OCI-LY1 (cell line): Measurements from ENCODE around the gene ATP1B1.

Experiments
- H2AFZ ChIP-seq: fragments of 200-600 bp; sonication (generic), shearing (Covaris generic); 2 replicates; pipeline ENCODE4 v1.6.0; 2014; ENCODE audit warnings: antibody characterized with exemption, mild to moderate bottlenecking, low read length
- H3F3A ChIP-seq: fragments of 200-600 bp; sonication (generic), shearing (Covaris generic); 2 replicates; pipeline ENCODE4 v1.6.0; 2014; ENCODE audit warnings: mild to moderate bottlenecking, antibody characterized with exemption, low read length, moderate library complexity; ENCODE audit not compliant: insufficient read depth
- H3K27ac ChIP-seq: fragments of 200-600 bp; sonication (generic); 2 replicates; pipeline ENCODE4 v1.5.1; 2014; ENCODE audit warnings: low read length, mixed run types, mild to moderate bottlenecking, low read depth; ENCODE audit not compliant: poor library complexity, severe bottlenecking
- H3K27me3 ChIP-seq: fragments of 200-600 bp; sonication (generic); 2 replicates; pipeline ENCODE4 v1.6.0; 2014; ENCODE audit warnings: antibody characterized with exemption, mild to moderate bottlenecking, low read length, moderate library complexity; ENCODE audit not compliant: insufficient read depth
- H3K36me3 ChIP-seq: fragments of 200-600 bp; sonication (generic); 2 replicates; pipeline ENCODE4 v1.6.1; 2014; ENCODE audit warnings: mild to moderate bottlenecking, antibody characterized with exemption, low read length, moderate library complexity, mixed read lengths; ENCODE audit not compliant: insufficient read depth
- H3K4me1 ChIP-seq: fragments of 200-600 bp; sonication (generic); 2 replicates; pipeline ENCODE4 v1.5.1; 2014; ENCODE audit warnings: mild to moderate bottlenecking, low read length, moderate library complexity; ENCODE audit not compliant: insufficient read depth, severe bottlenecking
- H3K4me2 ChIP-seq: fragments of 200-600 bp; sonication (generic), shearing (Covaris generic); 2 replicates; pipeline ENCODE4 v1.6.1; 2014; ENCODE audit warnings: low read length
- H3K4me3 ChIP-seq: fragments of 200-600 bp; sonication (generic); 2 replicates; pipeline ENCODE4 v1.5.1; 2014; ENCODE audit warnings: low read length, low read depth, mild to moderate bottlenecking, mixed read lengths; ENCODE audit not compliant: poor library complexity, severe bottlenecking
- H3K79me2 ChIP-seq: fragments of 200-600 bp; shearing (Covaris generic); 2 replicates; pipeline ENCODE4 v1.6.1; 2016; ENCODE audit warnings: mixed run types, low read length, mixed read lengths; ENCODE audit not compliant: insufficient read depth
- H3K9ac ChIP-seq: fragments of 200-600 bp; sonication (generic), shearing (Covaris generic); 2 replicates; pipeline ENCODE4 v1.6.1; 2014; ENCODE audit warnings: mild to moderate bottlenecking, low read length, mixed read lengths
- H3K9me2 ChIP-seq: fragments of 200-600 bp; sonication (generic), shearing (Covaris generic); 2 replicates; pipeline ENCODE4 v1.6.1; 2014; ENCODE audit warnings: low read depth, mild to moderate bottlenecking, low read length, mixed read lengths
- H3K9me3 ChIP-seq: fragments of 200-600 bp; shearing (Covaris generic); 2 replicates; pipeline ENCODE4 v1.6.1; 2014; ENCODE audit warnings: low read length, mixed read lengths
- H4K20me1 ChIP-seq: fragments of 200-600 bp; sonication (generic), shearing (Covaris generic); 2 replicates; pipeline ENCODE4 v1.6.0; 2016; ENCODE audit warnings: mild to moderate bottlenecking, low read length; ENCODE audit not compliant: insufficient read depth
- EZH2 ChIP-seq: fragments of 200-600 bp; sonication (generic), shearing (Covaris generic); IDR thresholded peaks from 2 replicates; pipeline ENCODE4 v1.8.0; 2017; ENCODE audit warnings: borderline replicate concordance, mixed run types, mild to moderate bottlenecking, antibody characterized with exemption, low read length, moderate library complexity, mixed read lengths
- TF ChIP-seq, protein P1 (sequence below): fragments of 200-600 bp; sonication (generic), shearing (Covaris generic); IDR thresholded peaks from 2 replicates; pipeline ENCODE4 v1.5.1; 2017; ENCODE audit warnings: mild to moderate bottlenecking, antibody characterized with exemption, low read length, moderate library complexity, mixed read lengths

The ATP1B1 gene

DNA sequence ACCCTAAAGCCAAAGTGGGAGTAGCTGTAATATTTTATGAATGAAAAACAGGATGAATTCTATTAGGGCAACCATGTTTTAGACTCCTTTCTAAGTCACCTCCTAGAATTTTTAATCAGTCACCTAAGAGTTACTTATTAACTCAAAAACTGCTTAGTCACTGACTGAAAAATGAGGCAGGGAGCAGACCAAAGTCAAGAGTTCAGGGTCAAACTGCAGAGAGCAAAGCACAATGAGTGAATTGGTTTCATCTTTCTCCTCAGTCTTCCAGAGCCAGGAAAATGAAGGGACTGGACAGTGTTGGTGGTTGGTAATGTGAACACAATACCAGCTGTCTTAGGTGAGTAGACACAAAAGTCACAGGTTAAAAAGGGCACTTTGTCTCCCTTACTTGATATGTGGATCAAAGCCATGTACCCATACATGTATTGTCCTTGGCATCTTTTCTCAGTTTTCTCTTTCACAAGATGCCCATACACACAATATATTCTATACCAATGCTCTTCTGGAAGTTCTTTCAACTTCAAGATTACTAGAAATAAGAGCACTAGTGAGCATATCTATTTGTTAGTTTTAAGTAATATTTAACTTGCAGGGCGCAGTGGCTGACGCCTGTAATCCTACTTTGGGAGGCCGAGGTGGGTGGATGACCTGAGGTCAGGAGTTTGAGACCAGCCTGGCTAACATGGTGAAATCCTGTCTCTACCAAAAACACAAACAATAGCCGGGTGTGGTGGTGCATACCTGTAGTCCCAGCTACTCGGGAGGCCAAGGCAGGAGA lies 42.2 kb downstream of the ATP1B1 start:
- H4K20me1 ChIP-seq: no peaks in the 10 kb centered on the region
- H3F3A ChIP-seq: no peaks in the 10 kb centered on the region
- TF ChIP-seq EZH2: no peak
- TF ChIP-seq, protein P1, sequence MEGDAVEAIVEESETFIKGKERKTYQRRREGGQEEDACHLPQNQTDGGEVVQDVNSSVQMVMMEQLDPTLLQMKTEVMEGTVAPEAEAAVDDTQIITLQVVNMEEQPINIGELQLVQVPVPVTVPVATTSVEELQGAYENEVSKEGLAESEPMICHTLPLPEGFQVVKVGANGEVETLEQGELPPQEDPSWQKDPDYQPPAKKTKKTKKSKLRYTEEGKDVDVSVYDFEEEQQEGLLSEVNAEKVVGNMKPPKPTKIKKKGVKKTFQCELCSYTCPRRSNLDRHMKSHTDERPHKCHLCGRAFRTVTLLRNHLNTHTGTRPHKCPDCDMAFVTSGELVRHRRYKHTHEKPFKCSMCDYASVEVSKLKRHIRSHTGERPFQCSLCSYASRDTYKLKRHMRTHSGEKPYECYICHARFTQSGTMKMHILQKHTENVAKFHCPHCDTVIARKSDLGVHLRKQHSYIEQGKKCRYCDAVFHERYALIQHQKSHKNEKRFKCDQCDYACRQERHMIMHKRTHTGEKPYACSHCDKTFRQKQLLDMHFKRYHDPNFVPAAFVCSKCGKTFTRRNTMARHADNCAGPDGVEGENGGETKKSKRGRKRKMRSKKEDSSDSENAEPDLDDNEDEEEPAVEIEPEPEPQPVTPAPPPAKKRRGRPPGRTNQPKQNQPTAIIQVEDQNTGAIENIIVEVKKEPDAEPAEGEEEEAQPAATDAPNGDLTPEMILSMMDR: no peak
- H3K9ac ChIP-seq: no peak overlapping the region
- H3K27ac ChIP-seq: no peak overlapping the region
- no peak overlapping the region for H3K4me2 ChIP-seq
- no peaks in the 10 kb centered on the region for H3K36me3 ChIP-seq
- H3K9me2 ChIP-seq: no peaks in the 10 kb centered on the region
- no peaks in the 10 kb centered on the region for H3K79me2 ChIP-seq
- no peaks in the 10 kb centered on the region for H3K4me1 ChIP-seq
- H2AFZ ChIP-seq: no peak overlapping the region
- no peak overlapping the region for H3K4me3 ChIP-seq
- H3K9me3 ChIP-seq: no peaks in the 10 kb centered on the region
- H3K27me3 ChIP-seq: no peaks in the 10 kb centered on the region

DNA sequence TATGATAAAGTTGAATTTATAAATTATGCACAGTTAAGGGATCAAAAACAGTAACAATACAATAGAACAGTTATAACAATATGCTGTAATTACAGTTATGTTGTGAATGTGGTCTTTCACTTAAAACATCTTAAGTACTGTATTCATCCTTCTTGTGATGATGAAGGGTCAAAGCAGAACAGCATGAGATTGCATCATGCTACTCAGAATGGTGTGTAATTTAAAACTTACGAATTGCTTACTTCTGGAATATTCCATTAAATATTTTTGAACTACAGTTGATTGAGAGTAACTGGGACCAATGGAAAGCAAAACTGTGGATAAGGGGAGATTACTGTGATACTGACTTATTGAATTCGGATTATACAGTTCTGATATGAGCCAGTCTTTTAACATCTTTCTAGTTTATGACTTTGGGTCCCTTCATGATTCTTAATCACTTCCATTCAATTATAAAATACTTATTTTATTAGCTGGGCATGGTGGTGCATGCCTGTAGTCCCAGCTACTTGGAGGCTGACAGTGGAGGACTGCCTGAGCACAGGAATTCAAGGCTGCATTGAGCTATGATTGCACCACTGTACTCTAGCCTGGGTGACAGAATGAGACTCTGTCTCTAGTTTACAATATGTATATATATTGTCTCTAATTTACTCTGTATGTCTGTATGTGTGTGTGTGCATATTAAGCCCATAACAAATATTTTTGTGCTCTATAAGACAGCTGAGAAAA lies 43.2 kb downstream of the ATP1B1 start:
- Histone ChIP-seq H3K4me2 (no peak overlapping the region), H4K20me1 (no peaks in the 10 kb centered on the region), H3K9ac (no peak overlapping the region), H2AFZ (no peak overlapping the region), H3F3A (no peaks in the 10 kb centered on the region), H3K4me1 (no peaks in the 10 kb centered on the region), H3K9me3 (no peaks in the 10 kb centered on the region), H3K9me2 (no peaks in the 10 kb centered on the region), H3K79me2 (no peaks in the 10 kb centered on the region), H3K36me3 (no peaks in the 10 kb centered on the region), H3K4me3 (no peak overlapping the region), H3K27ac (no peak overlapping the region), H3K27me3 (no peaks in the 10 kb centered on the region)
- TF ChIP-seq, protein P1: no peak
- TF ChIP-seq EZH2: no peak

DNA sequence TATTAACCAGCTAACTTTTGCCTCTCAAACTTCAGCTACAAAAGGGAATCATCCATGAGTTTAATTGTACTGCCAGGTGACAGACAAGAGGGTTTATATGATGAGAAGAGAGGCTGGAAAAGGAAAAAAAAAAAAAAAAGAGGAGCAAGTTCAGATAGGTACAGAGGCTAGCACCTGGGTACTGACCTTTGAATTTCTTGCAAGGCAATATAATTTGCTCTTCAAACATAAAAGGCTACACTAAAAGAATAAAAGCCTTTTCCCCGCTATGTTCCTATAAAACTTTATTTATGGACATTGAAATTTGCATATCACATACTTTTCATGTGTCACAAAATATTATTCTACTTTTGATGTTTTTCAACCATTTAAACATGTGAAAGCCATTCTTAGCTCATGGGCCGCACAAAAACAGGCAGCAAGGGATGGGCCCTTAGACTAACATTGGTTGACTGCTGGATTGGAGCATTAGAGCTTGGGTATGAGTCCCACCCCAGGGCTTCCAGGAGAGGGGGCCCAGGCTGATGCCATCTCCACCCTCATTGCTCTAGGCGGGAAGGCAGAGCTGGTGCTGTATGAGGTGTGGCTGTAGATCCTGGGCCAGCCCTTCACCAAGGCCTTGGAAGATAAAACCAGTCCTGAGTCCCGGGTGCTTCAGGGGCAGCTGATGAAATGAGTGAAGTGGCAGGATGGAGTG lies 44.3 kb downstream of the ATP1B1 start:
- H3F3A ChIP-seq: no peaks in the 10 kb centered on the region
- H3K4me2 ChIP-seq: no peak overlapping the region
- H3K4me1 ChIP-seq: no peaks in the 10 kb centered on the region
- no peaks in the 10 kb centered on the region for H4K20me1 ChIP-seq
- H3K9me3 ChIP-seq: no peaks in the 10 kb centered on the region
- no peak overlapping the region for H3K4me3 ChIP-seq
- no peaks in the 10 kb centered on the region for H3K36me3 ChIP-seq
- no peaks in the 10 kb centered on the region for H3K79me2 ChIP-seq
- H3K9me2 ChIP-seq: no peaks in the 10 kb centered on the region
- no peak for TF ChIP-seq EZH2
- TF ChIP-seq, protein P1: no peak
- H3K27me3 ChIP-seq: no peaks in the 10 kb centered on the region
- H3K27ac ChIP-seq: no peak overlapping the region
- no peak overlapping the region for H2AFZ ChIP-seq
- no peak overlapping the region for H3K9ac ChIP-seq
